Memory B cell (primary cell): ENCODE data around the gene IPO11.
"Not testable (repeated sequence)": the region's sequence is repeated elsewhere in the genome, so short reads cannot be mapped to it uniquely, and the experiment has no call there.

Experiments
- ATAC-seq: fragments of 150-1000 bp; cut with Tn5 transposase; 2 replicates; pipeline ENCODE4 v1.10.0; 2021; ENCODE audit warnings: low read depth, mild to moderate bottlenecking, moderate library complexity
- DNase-seq, 2 donors: peaks; one replicate each; pipeline ENCODE4 v3.0.0; 2022; ENCODE audit warnings: low spot score in 2 of 2
- H3K27ac Mint-ChIP-seq: one replicate; pipeline ENCODE4 v1.8.0; 2022; ENCODE audit warnings: mild to moderate bottlenecking, moderate library complexity, mixed read lengths
- H3K27me3 Mint-ChIP-seq: one replicate; pipeline ENCODE4 v1.8.0; 2022; ENCODE audit warnings: mixed read lengths
- H3K36me3 Mint-ChIP-seq: one replicate; pipeline ENCODE4 v1.8.0; 2022; ENCODE audit warnings: mild to moderate bottlenecking, mixed read lengths
- H3K4me1 Mint-ChIP-seq: one replicate; pipeline ENCODE4 v1.8.0; 2022; ENCODE audit warnings: mixed read lengths
- H3K4me3 Mint-ChIP-seq: one replicate; pipeline ENCODE4 v1.8.0; 2022; ENCODE audit warnings: mild to moderate bottlenecking, moderate library complexity, mixed read lengths
- H3K9me3 Mint-ChIP-seq: one replicate; pipeline ENCODE4 v1.8.0; 2022; ENCODE audit warnings: mixed read lengths

The IPO11 gene

DNA sequence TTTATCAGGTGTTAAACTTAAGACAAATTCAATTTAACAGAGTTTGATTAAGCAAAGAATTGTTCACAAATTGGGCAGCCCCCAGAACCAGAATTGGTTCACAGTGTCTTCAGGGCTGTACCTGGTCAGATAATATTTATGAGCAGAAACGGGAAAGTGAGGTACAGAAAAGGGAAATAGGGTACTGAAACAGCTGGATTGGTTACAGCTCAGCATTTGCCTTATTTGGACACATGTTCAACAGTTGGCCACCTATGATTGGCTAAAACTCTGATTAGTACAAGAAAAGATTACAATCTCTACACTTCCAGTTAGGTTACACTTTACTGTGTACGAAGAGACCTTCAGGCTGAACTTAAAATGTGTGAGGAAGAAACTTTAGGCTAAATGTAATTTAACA lies 184.8 kb downstream of the IPO11 start:
- Mint-ChIP-seq H3K27me3 (no peaks in the 10 kb centered on the region), H3K9me3 (peaks cover 5% of the 10 kb centered on the region), H3K36me3 (peaks cover 22% of the 10 kb centered on the region), H3K27ac (no peak overlapping the region), H3K4me1 (peaks cover 4% of the 10 kb centered on the region), H3K4me3 (no peak overlapping the region)
- DNase-seq (no peak), ATAC-seq (no peak)

DNA sequence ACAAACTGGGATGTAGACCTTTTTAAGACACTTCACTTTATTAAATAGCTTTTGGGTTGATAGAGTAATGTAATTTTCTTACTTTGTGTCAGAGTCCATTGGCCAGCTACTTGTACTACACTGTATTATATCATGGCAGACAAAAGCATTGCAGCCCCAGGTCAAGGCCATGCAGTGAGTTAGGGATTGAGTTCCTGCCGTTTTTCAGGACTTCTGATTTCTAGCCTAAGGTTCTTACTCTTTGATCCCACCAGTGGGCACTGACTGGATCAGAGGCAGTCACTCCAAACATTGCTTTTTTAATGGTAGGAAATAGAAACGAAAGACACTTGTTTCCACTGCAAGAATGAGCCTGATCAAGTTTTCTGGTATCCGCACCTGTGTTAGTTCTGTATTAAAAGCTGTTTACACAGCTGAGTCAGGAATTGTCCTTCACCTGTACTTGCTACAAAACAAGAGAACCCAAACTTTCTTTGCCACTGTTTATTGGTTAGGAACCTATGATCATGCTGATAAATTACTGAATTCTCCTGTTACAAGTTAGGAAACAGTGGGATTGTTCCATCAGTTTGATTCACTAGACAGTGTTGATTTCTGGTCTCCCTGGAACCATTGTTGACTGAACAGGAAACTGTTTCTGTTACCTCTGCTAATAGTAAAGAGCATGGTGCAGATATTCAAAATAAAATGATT lies 188.1 kb downstream of the IPO11 start:
- DNase-seq (no peak), ATAC-seq (no peak)
- Mint-ChIP-seq H3K36me3 (peaks cover 10% of the 10 kb centered on the region), H3K27ac (no peak overlapping the region), H3K4me3 (no peak overlapping the region), H3K27me3 (no peaks in the 10 kb centered on the region), H3K4me1 (no peaks in the 10 kb centered on the region), H3K9me3 (no peaks in the 10 kb centered on the region)

DNA sequence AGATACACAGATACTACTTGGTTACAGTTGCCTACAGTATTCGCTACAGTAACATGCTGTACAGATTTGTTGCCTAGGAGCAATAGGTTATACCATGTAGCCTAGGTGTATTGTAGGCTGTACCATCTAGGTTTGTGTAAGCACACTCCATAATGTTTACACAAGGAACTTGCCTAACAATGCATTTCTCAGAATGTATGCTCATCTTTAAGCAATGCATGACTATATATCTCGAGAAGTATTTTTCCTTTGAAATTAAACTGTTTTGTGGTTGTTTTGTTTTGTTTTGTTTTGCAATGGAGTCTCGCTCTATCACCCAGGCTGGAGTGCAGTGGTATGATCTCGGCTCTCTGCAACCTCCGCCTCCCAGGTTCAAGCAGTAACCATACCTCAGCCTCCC lies 191.4 kb downstream of the IPO11 start:
- Mint-ChIP-seq H3K4me3 (no peak overlapping the region), H3K4me1 (no peaks in the 10 kb centered on the region)

DNA sequence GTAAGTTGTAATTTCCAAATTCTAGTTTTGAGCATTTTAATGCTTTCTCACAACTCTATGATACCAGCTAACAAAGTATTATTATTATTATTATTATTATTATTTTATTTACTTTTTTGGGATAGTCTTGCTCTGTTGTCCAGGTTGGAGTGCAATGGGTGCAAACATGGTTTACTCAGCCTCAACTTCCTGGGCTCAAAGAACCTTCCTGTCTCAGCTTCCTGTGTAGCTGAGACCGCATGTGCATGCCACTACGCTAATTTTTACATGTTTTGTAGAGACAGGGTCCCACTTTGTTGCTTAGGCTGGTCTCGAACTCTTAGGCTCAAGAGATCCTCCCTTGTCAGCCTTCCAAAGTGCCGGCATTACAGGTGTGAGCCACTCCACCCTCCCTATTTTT lies 193.1 kb downstream of the IPO11 start:
- ATAC-seq (no peak), DNase-seq (no peak)
- Mint-ChIP-seq H3K4me1 (no peaks in the 10 kb centered on the region), H3K27ac (no peak overlapping the region), H3K9me3 (no peaks in the 10 kb centered on the region), H3K4me3 (no peak overlapping the region), H3K27me3 (no peaks in the 10 kb centered on the region), H3K36me3 (peaks cover 32% of the 10 kb centered on the region)

More for the DNA sequence above, 191.4 kb downstream of the IPO11 start:
- no peak overlapping the region for H3K27ac Mint-ChIP-seq
- no peaks in the 10 kb centered on the region for H3K27me3 Mint-ChIP-seq
- ATAC-seq (no peak), DNase-seq (no peak)
- H3K36me3 Mint-ChIP-seq, result peaks cover 21% of the 10 kb centered on the region
- no peaks in the 10 kb centered on the region for H3K9me3 Mint-ChIP-seq

DNA sequence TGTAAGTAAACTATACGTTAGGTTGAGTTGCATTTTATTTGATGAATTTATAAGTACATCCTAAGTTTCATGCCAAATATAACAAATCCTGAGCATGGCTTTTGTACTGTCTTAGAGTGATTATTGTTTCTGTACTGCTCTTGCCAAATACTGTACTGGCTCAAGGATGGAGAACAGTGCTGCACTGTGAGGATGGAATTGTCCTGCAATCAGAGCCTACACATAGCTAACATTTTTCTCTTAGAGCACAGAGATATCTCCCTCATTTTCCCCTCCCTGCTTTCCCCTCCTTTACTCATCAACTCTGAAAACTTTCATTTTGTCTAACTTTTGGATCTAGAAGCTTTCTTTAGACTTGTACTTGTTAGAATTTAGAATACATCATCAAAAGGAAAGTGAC lies 194.3 kb downstream of the IPO11 start:
- no peaks in the 10 kb centered on the region for H3K27me3 Mint-ChIP-seq
- no peak overlapping the region for H3K4me3 Mint-ChIP-seq
- peaks cover 32% of the 10 kb centered on the region for H3K36me3 Mint-ChIP-seq
- H3K27ac Mint-ChIP-seq, result no peak overlapping the region
- no peaks in the 10 kb centered on the region for H3K9me3 Mint-ChIP-seq
- no peak for ATAC-seq
- DNase-seq, result no peak
- H3K4me1 Mint-ChIP-seq, result no peaks in the 10 kb centered on the region

DNA sequence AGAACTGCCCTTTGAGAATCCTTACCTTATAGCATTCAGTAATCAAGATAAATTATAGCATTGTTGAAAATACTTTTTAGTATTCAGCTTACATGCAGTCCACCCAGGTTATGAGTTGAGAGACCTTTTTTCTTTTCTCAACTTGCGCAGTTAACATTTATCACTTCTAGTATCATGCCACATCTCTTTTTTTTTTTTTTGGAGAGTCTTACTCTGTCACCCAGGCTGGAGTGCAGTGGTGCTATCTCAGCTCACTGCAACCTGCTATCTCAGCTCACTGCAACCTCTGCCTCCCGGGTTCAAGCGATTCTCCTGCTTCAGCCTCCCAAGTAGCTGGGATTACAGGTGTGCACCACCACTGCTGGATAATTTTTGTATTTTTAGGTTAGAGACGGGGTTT lies 195.1 kb downstream of the IPO11 start:
- Mint-ChIP-seq H3K4me1 (no peaks in the 10 kb centered on the region), H3K27me3 (no peaks in the 10 kb centered on the region), H3K9me3 (no peaks in the 10 kb centered on the region), H3K36me3 (peaks cover 31% of the 10 kb centered on the region), H3K4me3 (no peak overlapping the region), H3K27ac (no peak overlapping the region)
- DNase-seq, result no peak
- ATAC-seq, result no peak

DNA sequence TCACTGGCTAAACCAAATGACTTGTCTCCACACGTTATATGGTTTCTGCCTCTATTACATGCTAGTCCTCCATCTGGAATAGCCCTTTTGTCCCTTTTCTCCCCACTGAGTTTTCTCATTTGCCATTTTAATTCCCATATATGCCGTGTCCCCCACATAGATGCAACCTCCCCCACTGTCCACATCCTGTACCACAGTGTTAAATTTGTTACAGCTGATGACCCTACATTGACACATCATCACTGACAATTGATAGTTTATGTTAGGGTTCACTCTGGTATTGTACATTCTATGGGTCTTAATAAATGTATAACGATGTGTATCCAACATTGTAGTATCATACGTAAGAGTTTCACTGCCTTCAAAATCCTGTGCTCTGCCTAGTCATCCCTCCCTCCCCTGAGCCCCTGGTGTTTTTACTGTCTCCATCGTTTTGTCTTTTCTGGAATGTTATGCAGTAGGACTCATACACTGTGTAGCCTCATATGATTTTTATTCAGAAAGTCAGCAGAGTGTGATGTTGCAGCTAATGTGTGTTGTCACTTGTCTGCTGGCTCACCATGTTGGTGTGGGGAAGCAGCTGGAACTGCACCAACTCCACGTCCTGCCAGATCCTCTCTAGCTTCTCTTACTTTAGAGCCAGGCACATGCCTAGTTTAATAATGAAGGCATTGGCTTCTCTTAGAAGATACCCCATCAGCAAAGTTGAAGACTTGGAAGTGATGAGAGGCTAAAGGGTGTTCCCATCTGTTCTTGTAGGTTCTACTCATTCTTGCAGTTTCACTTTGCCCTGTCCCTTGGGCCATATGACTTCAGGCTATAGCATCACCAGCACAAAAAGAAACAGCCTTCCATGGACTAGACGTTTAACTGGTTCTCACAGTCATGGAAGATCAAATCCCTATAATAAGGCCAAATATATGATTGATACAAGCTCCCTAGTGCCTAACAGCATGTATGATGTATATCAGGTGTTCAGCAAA lies 196.3 kb downstream of the IPO11 start:
- ATAC-seq (no peak), DNase-seq (no peak)
- Mint-ChIP-seq H3K27ac (no peak overlapping the region), H3K4me1 (no peaks in the 10 kb centered on the region), H3K27me3 (no peaks in the 10 kb centered on the region), H3K4me3 (no peak overlapping the region), H3K9me3 (no peaks in the 10 kb centered on the region), H3K36me3 (peaks cover 32% of the 10 kb centered on the region)

DNA sequence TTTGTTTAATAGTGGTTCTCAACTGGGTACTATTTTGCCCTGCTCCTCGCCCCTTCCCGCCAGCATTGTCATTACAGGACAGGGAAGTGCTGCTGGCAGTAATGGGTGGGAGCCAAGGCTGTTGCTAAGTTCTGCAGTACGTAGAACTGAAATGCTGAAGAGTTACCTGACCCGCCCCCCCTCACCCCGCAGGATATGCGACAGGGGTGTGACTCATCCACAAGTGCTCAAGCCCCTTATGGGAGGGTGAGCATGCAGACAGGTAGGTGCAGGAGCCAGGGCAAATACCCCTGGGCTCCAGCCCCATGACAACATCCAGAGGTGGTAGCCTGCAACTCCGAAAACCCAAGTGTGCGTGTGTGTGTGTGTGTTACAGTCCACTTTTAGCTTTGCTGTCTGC lies 201.8 kb downstream of the IPO11 start:
- H3K4me1 Mint-ChIP-seq, result no peaks in the 10 kb centered on the region

DNA sequence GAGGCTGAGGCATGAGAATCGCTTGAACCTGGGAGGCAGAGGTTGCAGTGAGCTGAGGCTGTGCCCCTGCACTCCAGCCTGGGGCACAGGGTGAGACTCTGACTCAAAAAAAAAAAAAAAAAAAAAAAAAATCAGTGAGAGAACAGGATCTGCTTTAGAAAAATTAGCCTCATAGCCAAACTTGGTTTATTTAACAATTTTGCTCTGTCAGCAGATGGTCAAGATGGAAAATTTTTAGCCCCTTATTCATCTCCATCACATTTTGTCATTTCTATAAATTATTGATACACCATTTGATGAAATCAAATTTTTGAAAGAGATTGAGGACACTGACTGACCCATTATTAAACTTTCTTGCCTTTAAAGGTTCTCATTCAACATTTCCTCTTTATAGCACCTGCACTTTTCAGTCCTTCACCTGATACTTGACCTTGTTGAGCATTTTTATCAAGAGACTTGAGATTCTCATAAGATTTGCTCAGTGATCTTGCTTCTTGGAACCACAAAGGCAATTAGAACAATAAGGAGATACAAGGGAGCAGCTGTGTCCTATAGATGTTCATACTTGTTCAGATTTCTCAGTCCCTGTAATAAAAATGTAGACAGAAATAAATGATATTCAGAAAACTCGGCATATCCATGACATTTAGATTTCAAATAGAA lies 204.2 kb downstream of the IPO11 start:
- Mint-ChIP-seq H3K4me3 (no peak overlapping the region), H3K27ac (no peak overlapping the region), H3K36me3 (peaks cover 13% of the 10 kb centered on the region), H3K27me3 (no peaks in the 10 kb centered on the region), H3K4me1 (peaks cover 2% of the 10 kb centered on the region), H3K9me3 (no peaks in the 10 kb centered on the region)
- ATAC-seq (no peak), DNase-seq (no peak)

More for the DNA sequence above, 201.8 kb downstream of the IPO11 start:
- H3K9me3 Mint-ChIP-seq, result no peaks in the 10 kb centered on the region
- DNase-seq, result no peak
- H3K27me3 Mint-ChIP-seq, result no peaks in the 10 kb centered on the region
- ATAC-seq, result no peak
- peaks cover 16% of the 10 kb centered on the region for H3K36me3 Mint-ChIP-seq
- H3K27ac Mint-ChIP-seq, result no peak overlapping the region
- H3K4me3 Mint-ChIP-seq, result no peak overlapping the region

DNA sequence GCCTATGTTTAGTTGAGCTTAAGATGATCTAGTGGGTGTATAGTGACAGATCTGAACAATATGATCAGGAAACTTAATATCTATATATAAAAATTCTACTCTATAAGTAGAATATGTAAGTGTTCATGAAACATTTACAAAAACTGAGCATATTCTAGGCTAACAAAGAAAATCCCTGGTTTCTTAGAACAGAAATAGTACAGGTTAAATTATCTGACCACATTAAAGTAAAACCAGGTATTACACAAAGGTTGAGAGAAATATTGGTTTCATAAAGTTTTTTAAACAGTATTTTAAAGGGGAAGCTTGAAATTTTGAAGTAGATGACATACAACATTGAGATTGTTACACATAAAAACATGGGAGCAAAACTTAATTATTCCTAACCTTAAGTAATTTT lies 205.4 kb downstream of the IPO11 start:
- Mint-ChIP-seq H3K9me3 (no peaks in the 10 kb centered on the region), H3K4me1 (peaks cover 2% of the 10 kb centered on the region), H3K36me3 (peaks cover 10% of the 10 kb centered on the region), H3K27me3 (no peaks in the 10 kb centered on the region), H3K27ac (no peak overlapping the region), H3K4me3 (no peak overlapping the region)
- ATAC-seq, result no peak
- no peak for DNase-seq

DNA sequence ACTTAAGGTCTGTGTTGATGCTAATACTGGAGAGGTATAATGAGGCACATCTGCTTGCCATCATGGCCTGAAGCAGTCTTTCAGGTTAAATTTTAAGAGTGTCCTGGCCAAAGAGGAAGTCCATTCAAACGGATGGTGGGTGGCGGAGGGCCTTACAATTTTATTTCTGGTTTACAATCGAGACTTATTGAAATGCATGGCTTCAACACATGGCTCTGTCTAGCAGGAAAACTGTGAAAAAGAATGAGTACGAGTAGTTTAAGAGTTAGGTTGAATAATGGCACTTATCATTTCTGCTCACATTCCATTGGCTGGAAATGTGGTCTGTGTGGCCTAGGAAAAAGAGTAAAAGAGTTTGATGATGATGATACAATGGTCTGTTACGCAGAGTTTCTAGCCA lies 208.2 kb downstream of the IPO11 start:
- Mint-ChIP-seq H3K36me3 (peaks cover 4% of the 10 kb centered on the region), H3K27ac (no peak overlapping the region), H3K27me3 (no peaks in the 10 kb centered on the region), H3K4me1 (peaks cover 2% of the 10 kb centered on the region), H3K9me3 (no peaks in the 10 kb centered on the region), H3K4me3 (no peak overlapping the region)
- no peak for DNase-seq
- no peak for ATAC-seq

DNA sequence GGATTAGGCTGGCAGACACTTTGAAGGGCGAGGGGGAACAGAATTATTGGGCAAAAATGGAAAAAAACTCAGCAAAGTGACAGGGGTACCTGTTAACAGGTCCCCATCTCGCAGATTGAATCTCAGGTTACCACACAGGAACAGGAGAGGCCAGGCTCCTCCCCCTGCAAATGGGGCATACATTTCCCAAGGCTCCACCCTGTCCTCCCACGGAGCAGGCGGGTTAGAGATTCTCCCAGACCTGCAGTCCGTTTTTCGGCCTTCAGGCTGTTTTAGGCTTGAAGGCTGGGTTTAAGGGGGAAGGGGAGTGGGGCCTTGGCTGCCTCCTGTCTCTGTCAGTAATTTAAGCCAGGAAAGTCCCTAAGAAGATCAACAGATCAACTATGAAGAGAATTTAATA lies 208.7 kb downstream of the IPO11 start:
- DNase-seq, result no peak
- H3K27ac Mint-ChIP-seq, result no peak overlapping the region
- peaks cover 2% of the 10 kb centered on the region for H3K4me1 Mint-ChIP-seq
- no peaks in the 10 kb centered on the region for H3K9me3 Mint-ChIP-seq
- peaks cover 6% of the 10 kb centered on the region for H3K36me3 Mint-ChIP-seq
- no peaks in the 10 kb centered on the region for H3K27me3 Mint-ChIP-seq
- H3K4me3 Mint-ChIP-seq, result no peak overlapping the region
- no peak for ATAC-seq

DNA sequence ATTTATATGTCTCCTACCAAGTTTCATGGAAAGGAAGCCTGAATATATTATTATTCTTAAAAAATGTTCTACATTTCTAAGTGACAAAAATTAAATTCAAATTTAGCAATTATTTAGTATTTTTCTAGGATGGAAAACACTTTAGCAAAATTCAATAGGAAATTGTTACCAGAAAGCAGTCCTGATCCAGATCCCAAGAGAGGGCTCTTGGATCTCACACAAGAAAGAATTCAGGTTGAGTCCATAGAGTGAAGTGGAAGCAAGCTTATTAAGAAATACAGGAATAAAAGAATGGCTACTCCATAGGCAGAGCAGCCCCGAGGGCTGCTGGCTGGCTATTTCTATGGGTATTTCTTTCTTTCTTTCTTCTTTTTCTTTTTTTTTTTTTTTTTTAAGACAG lies 210.7 kb downstream of the IPO11 start:
- no peak for DNase-seq

DNA sequence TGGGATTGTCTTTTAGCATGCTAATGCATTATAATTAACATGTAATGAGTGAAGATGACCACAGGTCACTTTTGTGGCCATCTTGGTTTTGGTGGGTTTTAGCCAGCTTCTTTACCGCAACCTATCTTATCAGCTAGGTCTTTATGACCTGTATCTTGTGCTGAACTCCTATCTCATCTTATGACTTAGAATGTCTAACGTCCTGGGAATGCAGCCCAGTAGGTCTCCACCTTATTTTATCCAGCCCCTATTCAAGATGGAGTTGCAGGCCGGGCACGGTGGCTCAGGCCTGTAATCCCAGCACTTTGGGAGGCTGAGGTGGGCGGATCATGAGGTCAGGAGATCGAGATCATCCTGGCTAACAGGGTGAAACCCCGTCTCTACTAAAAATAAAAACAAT lies 211.9 kb downstream of the IPO11 start:
- H3K9me3 Mint-ChIP-seq, DNase-seq, H3K27ac Mint-ChIP-seq, ATAC-seq, H3K4me1 Mint-ChIP-seq, H3K27me3 Mint-ChIP-seq, H3K4me3 Mint-ChIP-seq: not testable (repeated sequence)
- H3K36me3 Mint-ChIP-seq, result peaks cover 15% of the 10 kb centered on the region

More for the DNA sequence above, 210.7 kb downstream of the IPO11 start:
- no peak for ATAC-seq
- no peak overlapping the region for H3K4me3 Mint-ChIP-seq
- H3K9me3 Mint-ChIP-seq, result no peaks in the 10 kb centered on the region
- H3K4me1 Mint-ChIP-seq, result peaks cover 2% of the 10 kb centered on the region
- H3K27ac Mint-ChIP-seq, result no peak overlapping the region
- no peaks in the 10 kb centered on the region for H3K27me3 Mint-ChIP-seq
- peaks cover 12% of the 10 kb centered on the region for H3K36me3 Mint-ChIP-seq
